NOMO-1 treated with DMSO at 0.1 percent for 48 hours (cell line): ENCODE results near the gene CORO7.
A peak's percentile ranks its signal among the peaks of the same experiment; 100 is the strongest.

ENCODE experiments used
- DNase-seq: peaks from one replicate; lab custom pipeline; 2025; ENCODE audit not compliant: unreplicated experiment; lab: John Stamatoyannopoulos, UW

Gene CORO7

DNA sequence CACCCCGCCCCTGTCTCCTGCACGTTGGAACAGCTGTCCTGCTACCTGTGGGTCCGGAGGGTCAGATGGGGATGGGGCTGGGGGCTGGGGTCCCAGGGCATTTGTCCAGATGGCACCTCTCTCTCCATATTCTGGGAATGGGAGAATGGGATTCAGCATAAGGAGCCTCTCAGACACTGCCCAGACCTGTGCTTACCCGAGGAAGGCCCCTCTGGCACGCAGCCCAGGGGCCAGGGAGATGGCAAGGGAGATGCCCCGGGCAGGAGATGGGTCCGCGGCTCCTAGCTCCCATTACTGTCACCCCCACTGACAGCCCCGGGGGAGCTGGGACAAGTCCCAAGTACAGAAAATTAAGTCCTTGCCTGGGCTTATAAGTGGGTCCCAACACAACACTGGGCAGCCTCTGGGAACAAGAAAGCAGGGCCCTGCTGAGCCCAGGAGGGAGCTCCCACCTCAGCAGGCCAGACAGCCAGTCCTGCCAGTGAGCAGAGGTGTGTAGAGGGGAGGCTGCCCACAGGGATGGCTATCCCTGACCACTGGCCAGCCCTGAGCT, 43.0 kb downstream of the CORO7 start:
- DNase-seq = no peak

DNA sequence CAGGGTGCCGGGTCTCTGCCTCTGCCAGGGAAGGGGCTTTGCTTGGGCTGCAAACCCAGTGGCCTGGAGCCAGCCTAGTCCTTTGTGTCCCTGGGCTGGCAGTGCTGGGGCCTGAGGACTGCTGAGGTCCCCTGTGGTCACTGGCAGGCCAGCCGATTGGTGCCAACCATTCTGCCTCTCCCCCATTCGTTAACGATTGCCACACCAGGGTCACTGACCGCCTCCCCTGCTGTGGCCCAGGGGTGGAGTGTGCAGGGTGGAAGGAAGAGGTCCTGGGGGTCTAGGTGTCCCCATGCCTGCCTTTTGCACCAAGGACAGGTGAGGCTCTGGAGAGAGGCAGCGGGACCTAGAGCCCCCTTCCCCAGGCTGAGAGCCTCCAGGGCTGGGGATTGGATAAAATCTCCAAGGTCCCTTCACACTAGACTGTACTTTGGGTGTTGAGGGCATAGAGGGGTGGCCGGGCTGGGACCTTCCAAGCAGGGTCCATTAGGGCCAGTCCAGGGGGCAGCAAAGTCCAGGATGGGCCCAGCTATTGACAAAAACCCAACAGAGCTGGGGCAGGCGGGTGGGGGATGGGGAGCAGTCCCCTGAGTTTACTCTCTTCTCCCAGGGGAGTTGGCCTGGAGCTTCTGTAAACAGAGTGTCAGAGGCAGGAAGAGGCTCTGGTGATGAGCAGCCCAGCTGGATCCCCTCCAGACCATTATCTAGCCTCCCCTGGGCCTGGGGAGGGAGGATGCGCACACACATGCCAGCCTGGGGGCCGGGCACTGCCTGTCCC, 43.6 kb downstream of the CORO7 start:
- no peak for DNase-seq

DNA sequence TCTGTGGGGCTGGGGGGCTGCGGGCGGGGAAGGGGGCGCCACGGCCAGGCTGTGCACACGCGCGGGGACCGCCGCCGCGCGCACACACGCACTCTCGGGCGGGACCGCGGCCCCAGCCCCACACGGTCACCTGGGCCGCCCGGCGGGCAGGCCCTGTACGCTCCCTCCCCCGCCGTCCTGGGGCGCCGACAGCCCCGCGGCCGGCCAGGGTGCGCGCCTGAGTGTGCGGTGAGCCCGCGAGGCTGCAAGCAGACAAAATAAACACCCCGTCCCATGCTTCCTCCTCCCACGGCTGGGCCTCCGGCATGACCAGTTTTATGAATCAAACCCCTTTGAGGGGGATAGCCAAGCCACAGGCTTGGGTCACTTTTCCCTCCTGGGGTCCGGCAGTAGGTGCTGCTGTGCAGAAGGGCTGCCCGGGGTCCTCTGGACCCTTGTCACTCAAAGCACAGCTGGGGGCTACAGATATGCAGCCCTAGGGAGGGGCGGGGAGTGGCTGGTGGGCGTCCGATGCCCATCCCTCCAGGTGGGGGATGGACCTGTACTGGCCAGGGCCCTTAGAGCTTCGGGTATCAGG, 44.3 kb downstream of the CORO7 start:
- no peak for DNase-seq

DNA sequence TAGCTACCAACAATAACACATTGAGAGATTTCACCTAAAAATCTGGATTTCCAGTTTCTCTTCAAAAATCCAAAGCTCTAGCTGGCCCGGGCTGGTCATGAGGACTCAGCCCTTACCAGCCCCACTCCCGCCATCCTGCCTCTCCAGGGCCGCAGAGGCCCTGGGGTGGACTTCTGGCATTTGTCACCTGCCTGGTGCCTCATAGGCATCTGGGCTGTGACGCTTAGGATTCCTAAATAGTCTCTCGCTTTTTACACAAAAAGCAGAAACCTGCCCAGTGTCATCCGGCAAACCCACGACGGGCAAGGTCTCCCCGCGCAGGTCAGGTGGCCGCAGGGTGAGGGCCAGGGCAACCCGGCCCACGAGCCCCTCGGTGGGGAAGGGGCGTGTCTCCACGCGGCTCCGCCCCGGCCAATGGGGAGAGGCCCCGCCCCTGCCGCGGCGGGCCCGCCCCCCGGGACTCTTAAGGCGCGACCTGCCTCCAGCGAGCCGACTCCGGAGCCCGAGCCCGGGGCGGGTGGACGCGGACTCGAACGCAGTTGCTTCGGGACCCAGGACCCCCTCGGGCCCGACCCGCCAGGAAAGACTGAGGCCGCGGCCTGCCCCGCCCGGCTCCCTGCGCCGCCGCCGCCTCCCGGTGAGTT, 44.9 kb downstream of the CORO7 start, which contains the start of gene VASN:
TSS of gene VASN (plus strand) at position 492 of the 644 bp plus-strand sequence. CDS start 9,030 bp downstream, outside the sequence.
- no peak for DNase-seq

DNA sequence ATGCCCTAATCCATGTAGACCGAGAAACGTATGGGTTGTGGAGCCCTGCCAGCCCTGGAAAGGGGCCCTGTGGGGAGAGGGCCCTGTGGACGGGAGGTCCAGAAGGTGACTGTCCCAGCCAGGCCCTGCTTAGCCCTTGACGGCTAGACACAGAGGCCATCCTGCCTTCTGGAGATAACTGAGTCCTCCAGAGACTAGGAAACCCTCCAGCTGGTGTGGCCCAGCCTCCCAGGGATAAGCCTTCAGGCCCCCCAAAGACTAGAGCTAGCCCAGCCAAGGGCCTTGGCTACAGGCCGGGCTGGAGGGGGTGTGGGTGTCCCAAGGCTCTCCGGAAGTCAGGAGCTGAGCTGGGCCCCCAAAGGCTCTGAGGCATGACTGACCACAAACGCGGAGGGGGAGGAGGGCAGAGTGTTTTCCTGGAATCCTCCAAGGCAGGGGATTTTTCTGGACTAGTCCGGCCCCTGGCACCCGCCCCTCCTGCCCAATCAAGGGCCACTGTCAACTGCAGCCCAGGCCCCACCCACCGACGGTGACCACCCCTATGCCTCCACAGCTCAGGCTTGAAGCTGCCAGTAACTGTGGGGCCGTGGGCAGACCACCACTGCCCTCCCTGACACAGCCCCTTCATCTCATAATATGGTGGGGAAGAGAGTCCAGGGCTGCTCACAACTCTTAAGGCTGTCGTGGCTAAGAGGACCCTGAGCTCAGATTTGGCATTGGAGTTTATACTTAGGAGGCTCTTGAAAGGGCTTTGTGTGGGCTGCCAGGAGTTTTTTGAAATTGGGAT, 45.6 kb downstream of the CORO7 start:
- no peak for DNase-seq

DNA sequence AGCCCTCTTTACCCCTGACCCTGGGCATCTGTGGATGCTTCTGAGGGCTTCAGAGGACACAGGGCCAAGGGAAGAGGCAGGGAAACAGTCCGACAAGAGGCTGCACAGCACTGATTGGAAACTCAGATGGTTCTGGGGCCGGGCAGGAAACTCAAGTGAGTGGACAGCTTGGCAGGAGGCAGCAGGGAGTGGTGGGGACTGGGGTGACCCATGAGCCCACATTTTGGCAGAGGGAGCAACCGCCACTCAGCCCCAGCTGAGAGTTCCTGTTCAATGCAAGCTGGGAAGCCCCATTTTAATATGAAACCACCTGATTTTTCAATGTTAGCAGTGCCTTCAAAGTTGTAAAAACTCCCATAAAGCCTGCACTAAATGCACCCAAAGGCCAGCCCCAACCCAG, 46.2 kb downstream of the CORO7 start:
- DNase-seq = no peak

DNA sequence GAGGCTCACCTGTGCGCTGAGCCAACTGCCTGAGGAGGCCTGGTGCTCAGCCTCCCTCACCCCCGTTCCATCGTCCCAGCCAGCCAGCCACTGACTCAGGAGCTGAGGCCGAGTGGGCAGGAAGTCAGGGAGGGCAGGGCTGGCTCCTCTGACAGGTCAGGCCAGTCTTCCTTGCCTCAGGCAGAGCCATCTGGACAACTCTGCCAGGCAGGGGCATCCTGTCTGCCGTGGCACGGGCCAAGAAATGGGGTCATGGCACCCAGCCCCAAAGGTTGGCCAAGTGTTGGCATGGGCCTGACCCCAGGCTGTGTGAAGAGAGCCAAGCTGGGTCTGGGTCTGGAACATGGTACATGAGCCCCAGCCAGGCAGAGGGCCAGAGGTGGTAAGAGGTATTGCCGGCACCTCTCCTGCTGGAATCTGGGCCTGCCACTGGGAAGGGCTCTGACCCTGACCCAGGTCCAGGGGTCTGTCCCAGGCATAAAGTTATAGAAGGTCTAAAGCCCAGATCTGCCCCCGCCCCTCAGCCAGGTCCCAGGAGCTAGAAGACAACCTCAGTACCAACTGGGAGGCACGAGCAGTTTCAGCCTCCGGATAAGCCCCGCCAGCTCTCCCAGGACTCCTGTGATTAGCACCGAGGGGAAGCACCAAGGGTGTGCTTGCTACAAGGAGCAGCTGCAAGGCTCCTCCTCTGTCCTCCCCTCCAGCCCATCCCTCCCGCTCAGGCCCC, 47.2 kb downstream of the CORO7 start:
- DNase-seq = no peak

DNA sequence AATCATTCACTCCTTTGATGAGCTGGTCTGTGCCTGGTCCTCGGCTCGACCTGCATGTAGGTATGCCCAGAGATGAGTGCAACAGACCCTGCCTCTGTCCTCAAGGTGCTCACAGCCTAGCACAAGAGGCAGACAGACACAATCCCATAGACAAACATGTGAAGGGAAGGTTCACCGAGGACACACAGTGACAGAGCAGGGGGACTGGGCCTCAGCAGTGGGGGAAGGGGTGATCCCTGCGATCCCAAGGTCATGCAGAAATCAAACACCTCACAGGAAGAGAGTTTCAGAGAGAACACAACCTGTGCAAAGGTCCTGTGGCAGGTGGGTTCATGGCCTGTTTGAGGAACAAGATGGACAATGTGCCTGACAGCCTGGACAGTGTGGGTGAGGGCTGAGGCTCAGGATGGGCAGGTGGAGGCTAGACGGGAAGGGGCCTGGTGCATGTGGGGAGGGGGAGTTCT, 49.0 kb downstream of the CORO7 start:
- DNase-seq = no peak

DNA sequence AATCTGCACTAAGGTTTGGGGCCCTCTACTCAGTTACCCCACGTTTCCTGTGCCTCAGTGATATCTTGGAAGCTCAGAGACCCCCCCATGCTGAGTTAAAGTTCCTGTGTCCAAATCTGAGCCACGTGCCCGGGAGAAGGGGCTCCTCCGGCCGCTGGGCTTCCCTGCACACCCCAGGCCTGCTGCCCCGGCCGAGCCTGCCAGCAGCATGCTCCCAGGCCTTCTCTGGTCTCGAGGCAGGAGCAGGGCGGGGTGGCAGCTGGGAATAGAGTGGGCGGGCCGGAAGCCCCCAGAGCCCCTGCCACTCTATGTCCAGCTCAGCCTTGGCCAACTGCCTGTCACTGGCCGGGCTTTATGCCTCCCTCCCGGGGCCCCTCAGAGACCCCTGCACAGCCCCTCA, 50.4 kb downstream of the CORO7 start:
- DNase-seq = no peak

DNA sequence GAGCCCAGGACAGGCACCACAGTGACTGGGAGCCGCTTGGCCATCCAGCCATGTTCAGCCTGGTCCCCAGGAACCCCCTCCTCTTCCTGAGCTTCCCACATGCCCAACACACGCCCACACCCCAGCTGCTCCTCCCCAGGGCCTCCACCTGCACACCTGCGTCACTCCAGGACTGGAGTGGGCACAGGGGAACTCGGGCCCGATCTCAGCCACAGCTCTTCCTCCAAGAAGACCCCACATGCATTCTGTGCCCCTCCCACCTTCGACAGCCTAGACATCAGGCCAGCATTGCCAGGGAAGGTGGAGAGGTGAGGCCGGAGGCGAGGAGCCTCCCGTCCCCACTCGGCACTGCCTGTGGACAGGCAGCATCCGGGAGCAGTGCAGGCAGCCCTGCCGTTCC, 50.8 kb downstream of the CORO7 start:
- DNase-seq = no peak

DNA sequence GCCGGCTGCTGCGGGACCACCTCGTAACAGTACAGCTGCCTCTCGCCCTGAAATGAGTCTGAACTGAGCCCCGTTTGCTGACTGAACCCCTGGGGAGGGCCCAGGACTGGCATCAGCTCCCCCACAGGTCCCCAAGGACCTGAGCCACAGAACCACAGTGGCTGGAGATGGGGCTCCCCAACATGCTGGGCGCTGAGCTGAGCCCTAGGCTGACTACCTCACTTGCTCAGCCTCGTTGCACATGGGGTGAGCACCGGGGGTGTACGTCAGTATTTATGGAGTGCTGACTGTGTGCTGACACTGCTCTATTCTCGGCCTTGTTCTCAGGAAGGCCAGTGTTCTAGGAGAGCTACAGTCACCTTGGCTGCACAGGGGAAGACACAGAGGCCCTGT, 51.4 kb downstream of the CORO7 start:
- DNase-seq = no peak

DNA sequence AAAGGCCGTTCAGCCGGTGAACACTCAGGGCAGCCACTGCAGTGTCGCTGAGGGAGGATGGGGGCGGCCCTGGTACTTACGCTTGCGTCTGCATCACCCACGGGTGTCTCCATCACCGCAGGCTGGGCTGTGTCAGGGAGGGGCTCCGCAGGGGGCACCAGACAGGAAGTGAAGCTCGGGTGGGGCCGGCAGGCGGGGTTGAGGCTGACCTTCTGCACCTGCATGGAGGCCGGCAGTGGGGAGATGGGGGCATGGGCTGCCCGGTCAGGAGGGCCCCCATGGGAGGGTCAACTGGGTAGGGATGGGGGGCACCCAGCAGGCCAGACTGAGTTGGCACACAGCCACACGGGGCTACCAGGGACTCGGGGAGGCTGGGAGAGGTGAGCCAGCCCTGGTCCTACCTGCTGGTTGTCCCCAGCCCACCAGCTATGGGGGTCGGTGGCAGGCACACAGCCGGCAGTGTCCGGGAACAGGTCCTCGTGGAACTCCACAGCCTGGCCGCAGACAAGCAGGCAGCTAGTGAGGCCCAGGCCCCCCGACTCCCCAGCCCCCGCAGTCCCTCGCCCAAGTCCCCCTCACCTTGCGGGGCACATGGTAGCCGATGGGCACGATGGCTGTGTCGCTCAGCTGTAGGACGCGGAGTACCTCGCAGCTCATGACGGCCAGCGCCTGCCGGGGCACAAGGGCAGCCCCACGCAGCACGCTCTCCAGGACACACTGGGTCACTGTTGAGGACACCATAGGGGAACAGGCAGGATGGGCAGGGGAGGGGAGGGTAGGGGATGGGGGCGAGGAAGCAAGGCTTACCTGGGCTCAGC, 52.0 kb downstream of the CORO7 start:
- no peak for DNase-seq

DNA sequence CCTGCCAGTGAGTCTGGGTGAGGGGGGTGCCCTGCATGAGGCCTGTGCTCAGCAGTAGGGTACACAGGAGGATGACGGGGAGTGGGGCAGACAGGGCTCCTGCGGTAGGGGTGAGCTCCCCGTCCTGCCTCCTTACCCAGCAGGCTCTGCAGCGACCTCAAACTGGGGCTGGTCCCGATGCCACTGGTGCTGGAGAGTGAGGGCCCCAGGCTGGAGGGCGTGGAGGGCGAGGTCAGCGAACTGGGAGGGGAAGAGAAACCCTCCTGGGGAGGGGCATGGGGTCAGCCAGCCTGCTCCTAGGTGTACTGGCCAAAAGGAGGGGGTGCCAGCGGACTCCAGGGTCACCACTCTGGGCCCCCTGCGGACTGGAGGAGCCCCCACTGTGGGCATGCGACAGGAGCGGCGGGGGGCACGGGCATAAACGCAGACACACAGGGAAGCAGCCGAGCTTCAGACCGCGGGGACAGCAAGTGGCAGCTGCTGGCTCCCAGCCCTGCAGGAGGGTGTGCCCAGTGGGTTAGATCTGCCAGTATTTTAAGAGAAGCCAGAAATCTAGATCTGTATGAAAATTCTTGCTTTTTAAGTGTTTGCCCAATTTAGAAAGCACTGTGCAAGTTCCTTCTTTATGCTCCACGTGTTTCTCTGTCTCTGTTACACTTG, 53.8 kb downstream of the CORO7 start:
- no peak for DNase-seq

DNA sequence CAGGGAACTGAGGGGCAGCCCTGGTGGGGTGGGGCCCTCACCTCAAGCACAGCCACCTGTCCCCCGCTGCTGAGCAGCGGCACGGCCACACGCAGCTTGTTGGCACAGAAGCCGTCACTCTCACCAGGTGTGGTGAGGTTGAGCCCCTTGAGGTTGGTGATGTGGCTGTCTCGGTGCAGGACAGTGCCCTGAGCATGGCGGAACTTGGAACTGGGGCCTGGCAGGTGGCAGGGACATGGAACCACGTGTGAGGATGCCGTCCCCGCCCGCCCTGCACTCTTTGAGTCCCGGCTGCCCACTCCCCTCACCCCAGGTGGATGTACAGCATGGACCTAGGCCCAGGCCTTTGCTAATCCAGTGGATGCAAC, 54.5 kb downstream of the CORO7 start:
- no peak for DNase-seq

DNA sequence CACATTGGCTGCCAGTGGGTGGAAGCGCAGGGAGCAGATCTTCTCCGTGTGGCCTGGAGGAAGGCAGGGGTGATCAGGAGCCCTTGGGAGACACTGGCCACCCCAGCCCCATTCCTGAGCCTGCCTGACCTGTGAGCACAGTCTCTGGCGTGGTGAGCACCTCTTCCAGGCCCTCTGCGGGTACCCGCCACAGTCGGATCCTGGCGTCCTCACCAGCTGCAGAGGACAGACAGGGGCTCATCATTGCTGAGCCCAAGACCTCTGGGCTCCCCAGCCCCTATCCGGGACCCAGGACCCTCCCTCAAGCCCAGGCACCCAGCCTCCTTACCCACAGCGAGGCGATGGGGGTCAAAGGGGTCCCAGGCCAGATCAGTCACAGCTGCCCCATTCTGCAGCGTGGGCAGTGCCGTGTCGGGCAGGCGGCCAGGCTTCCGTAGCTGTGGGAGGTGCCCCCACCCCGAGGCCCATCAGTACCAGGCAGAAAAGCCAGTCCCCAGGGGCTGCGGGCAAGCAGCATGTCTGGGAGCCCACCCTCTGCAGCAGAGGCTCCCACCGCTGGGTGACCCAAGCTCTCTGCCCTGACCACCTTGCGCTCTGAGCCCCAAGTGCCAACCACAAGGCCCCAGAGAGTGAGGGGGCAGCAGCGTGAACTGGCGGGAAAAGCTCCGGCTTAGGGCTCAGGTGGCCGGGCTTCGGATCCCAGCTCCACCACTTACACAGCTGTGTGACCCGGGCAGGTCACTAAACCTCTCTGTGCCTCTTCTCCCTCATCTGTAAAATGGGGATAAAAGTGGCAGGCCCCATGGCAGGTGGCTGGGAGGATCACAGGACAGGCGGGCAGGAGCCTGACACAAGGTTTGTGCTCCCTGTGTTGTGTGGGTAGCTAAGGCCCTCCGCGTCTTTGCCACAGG, 55.1 kb downstream of the CORO7 start:
- no peak for DNase-seq

DNA sequence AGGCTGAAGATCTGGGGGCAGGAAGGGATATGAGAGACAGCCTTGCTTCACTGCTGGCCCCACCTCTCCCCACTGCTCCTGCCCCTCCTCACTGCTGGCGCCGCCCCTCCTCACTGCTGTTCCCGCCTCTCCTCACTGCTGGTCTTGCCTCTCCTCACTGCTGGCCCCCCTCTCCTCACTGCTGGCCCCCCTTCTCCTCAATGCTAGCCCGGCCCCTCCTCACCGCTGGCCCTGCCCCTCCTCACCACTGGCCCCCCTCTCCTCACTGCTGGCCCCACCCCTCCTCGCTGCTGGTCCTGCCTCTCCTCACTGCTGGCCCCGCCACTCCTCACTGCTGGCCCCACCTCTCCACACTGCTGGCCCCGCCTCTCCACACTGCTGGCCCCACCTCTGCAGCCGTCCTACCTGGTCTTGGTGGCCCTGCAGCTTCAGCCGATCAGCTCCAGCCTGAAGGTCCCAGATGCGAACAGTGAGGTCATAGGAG, 55.8 kb downstream of the CORO7 start:
- peak; percentile 12 for DNase-seq

DNA sequence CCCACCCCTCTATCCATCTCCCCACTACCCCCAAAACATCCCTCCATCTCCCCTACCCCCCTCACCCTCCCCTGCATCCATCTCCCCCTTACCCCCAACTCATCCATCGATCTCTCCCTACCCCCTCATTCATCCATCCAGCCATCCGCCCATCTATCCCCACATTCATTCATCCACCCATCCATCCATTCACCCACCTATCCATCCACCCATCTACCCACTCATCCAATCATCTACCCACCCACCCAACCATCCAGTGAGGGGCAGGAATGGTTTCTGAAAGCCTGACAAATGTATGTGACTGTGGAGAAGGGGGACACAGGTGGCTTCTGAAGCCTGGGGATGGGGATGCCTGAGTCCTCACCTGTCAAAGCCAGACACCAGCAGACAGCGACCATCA, 56.5 kb downstream of the CORO7 start:
- no peak for DNase-seq
